ENCODE measurements around the gene PRR23E.

- TF ChIP-seq POLR2A (IDR thresholded peaks at IDR 0.05), result no peak
- TF ChIP-seq CTCF (IDR thresholded peaks at IDR 0.05), result no peak
These were observed 410 bp downstream of the PRR23E start for GRCh38 chr3:127193341-127193740.
